HepG2 (cell line): ENCODE data around the gene CBX2. TPM values are rescaled to one million over a fixed set of nuclear protein-coding genes. Genes with fewer than 3 reads are reported as not detected.

Experiments used
- CENPT ChIP-seq: sonication (generic); formaldehyde crosslinking; IDR thresholded peaks from 2 replicates; pipeline ENCODE4 v1.8.0; 2022; ENCODE audit warnings: low read depth, mild to moderate bottlenecking, moderate library complexity, missing genetic modification reagents
- FIP1L1 ChIP-seq: fragments of 200-400 bp; formaldehyde crosslinking; IDR thresholded peaks from 2 replicates; pipeline ENCODE4 v1.6.1; 2018; ENCODE audit warnings: low read depth, mild to moderate bottlenecking, low read length, moderate library complexity, borderline replicate concordance; ENCODE audit not compliant: insufficient read depth
- HMG20B ChIP-seq: conservative IDR thresholded peaks from 2 replicates; pipeline ENCODE4 v1.6.1; 2016; ENCODE audit warnings: missing genetic modification reagents, missing compliant biosample characterization
- NBN ChIP-seq: fragments of 450-650 bp; conservative IDR thresholded peaks from 2 replicates; pipeline ENCODE4 v1.6.1; 2017
- NCOR1 ChIP-seq: fragments of 200-600 bp; sonication (generic); IDR thresholded peaks from 2 replicates; pipeline ENCODE4 v1.7.0; 2017; ENCODE audit warnings: antibody characterized with exemption, low read length, borderline replicate concordance
- PAF1 ChIP-seq: IDR thresholded peaks from 2 replicates; pipeline ENCODE4 v1.6.1; 2016; ENCODE audit warnings: missing genetic modification reagents, missing compliant biosample characterization
- RFX1 ChIP-seq: fragments of 450-650 bp; IDR thresholded peaks from 2 replicates; pipeline ENCODE4 v1.6.1; 2017
- ZFY ChIP-seq: sonication (generic); formaldehyde crosslinking; IDR thresholded peaks from 2 replicates; pipeline ENCODE4 v1.4.0; 2020; ENCODE audit warnings: missing genetic modification reagents
- ZNF225 ChIP-seq: sonication (generic); formaldehyde crosslinking; IDR thresholded peaks from 2 replicates; pipeline ENCODE4 v1.4.0; 2020; ENCODE audit warnings: mild to moderate bottlenecking, missing genetic modification reagents
- ZNF256 ChIP-seq: sonication (generic); formaldehyde crosslinking; conservative IDR thresholded peaks from 2 replicates; pipeline ENCODE4 v1.4.0; 2020; ENCODE audit warnings: missing genetic modification reagents
- ZNF296 ChIP-seq: sonication (generic); formaldehyde crosslinking; conservative IDR thresholded peaks from 2 replicates; pipeline ENCODE4 v1.5.0; 2020; ENCODE audit warnings: mild to moderate bottlenecking, missing genetic modification reagents
- ZNF367 ChIP-seq: sonication (generic); formaldehyde crosslinking; IDR thresholded peaks from 2 replicates; pipeline ENCODE4 v1.4.0; 2020; ENCODE audit warnings: missing genetic modification reagents, borderline replicate concordance
- ZNF432 ChIP-seq: sonication (generic); formaldehyde crosslinking; IDR thresholded peaks from 2 replicates; pipeline ENCODE4 v1.5.0; 2020; ENCODE audit warnings: missing genetic modification reagents, mild to moderate bottlenecking, borderline replicate concordance
- ZNF44 ChIP-seq: sonication (generic); formaldehyde crosslinking; IDR thresholded peaks from 2 replicates; pipeline ENCODE4 v1.5.1; 2020; ENCODE audit warnings: mild to moderate bottlenecking, missing genetic modification reagents
- ZNF563 ChIP-seq: sonication (generic); formaldehyde crosslinking; IDR thresholded peaks from 2 replicates; pipeline ENCODE4 v1.8.0; 2022; ENCODE audit warnings: mild to moderate bottlenecking, moderate library complexity, missing genetic modification reagents
- polyA plus RNA-seq, 8 experiments: library from polyadenylated mRNA; depleted of rRNA in 3 of 8; stranded (reverse) in 7 of 8; unstranded in 1 of 8; fragments of >200 nt; fragmentation: Illumina TruSeq in 4 of 8; extraction: Trizol in 4 of 8; gene quantifications; 2 replicates each; pipeline versions ENCODE4 v1.2.1 to v1.2.3, GENCODE V29; 2011 to 2016; ENCODE audit warnings: low read depth in 4 of 8, missing spikeins in 1 of 8, mixed read lengths in 1 of 8; ENCODE audit not compliant: insufficient read depth in 1 of 8
- total RNA-seq, 5 experiments: library from RNA; depleted of rRNA; stranded (reverse); fragments of >200 nt; fragmentation: Illumina TruSeq; extraction: Trizol; gene quantifications; 2 replicates each; pipeline ENCODE4 v1.2.3, GENCODE V29; 2016; ENCODE audit warnings: low read depth in 1 of 5
- TF ChIP-seq, protein P1 (sequence below): sonication (generic); formaldehyde crosslinking; IDR thresholded peaks from 2 replicates; pipeline ENCODE4 v1.4.0; 2020; ENCODE audit warnings: missing genetic modification reagents
- TF ChIP-seq, protein P2 (sequence below): sonication (generic); formaldehyde crosslinking; IDR thresholded peaks from 2 replicates; pipeline ENCODE4 v1.8.1; 2023; ENCODE audit warnings: mild to moderate bottlenecking, missing genetic modification reagents
- TF ChIP-seq, protein P3 (sequence below): sonication (generic); formaldehyde crosslinking; IDR thresholded peaks from 2 replicates; pipeline ENCODE4 v1.9.0; 2022; ENCODE audit warnings: low read depth, missing genetic modification reagents
- TF ChIP-seq, protein P4 (sequence below): sonication (generic); formaldehyde crosslinking; IDR thresholded peaks from 2 replicates; pipeline ENCODE4 v1.4.0; 2020; ENCODE audit warnings: missing genetic modification reagents; ENCODE audit errors: not compliant biosample characterization
- TF ChIP-seq, protein P5 (sequence below): sonication (generic); formaldehyde crosslinking; IDR thresholded peaks from 2 replicates; pipeline ENCODE4 v1.4.0; 2020; ENCODE audit warnings: mild to moderate bottlenecking, missing genetic modification reagents

The CBX2 gene
- total and polyA plus RNA-seq, 2 of the 13 experiments (the other 11 are each of a cell fraction or from before 2014, with no cell fraction given) = 14.5 to 31.1 TPM

DNA sequence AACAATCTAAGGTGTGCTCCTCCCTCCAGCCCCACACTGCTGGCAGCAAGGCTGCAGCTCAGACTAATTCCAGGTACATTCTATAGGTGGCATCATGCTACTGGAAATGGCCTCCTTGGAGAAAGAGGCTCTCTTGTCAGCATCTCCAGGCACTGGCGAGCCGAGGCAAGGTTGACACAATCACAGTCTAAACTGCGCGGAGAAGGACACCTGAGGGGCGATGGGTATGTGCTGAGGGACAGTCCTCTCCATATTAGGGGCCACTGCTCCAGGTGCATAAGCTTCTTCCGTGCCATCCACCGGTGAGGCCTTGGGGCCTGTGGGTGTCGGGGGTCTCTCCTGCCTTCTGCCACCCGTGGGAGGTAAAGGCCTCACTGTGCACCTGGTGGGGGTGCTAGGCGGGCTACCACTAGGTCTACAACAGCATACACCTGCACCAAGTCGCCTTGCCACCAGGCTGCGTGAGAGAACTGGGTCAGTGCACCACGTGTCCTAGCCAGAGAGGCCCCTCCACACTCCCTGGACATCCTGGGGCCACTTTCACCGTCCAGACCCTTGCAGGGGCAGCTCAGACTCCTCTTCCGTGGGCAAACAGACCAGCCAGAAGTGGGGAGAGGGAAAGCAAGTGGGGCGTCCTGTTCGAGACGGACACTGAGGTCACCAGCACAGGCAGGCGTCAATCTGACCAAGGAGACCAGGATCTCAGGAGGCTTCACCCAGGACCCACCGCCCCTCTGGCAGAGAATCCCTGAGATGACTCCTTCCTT lies 31.0 kb downstream of the CBX2 start (continued):
- TF ChIP-seq, protein P1, sequence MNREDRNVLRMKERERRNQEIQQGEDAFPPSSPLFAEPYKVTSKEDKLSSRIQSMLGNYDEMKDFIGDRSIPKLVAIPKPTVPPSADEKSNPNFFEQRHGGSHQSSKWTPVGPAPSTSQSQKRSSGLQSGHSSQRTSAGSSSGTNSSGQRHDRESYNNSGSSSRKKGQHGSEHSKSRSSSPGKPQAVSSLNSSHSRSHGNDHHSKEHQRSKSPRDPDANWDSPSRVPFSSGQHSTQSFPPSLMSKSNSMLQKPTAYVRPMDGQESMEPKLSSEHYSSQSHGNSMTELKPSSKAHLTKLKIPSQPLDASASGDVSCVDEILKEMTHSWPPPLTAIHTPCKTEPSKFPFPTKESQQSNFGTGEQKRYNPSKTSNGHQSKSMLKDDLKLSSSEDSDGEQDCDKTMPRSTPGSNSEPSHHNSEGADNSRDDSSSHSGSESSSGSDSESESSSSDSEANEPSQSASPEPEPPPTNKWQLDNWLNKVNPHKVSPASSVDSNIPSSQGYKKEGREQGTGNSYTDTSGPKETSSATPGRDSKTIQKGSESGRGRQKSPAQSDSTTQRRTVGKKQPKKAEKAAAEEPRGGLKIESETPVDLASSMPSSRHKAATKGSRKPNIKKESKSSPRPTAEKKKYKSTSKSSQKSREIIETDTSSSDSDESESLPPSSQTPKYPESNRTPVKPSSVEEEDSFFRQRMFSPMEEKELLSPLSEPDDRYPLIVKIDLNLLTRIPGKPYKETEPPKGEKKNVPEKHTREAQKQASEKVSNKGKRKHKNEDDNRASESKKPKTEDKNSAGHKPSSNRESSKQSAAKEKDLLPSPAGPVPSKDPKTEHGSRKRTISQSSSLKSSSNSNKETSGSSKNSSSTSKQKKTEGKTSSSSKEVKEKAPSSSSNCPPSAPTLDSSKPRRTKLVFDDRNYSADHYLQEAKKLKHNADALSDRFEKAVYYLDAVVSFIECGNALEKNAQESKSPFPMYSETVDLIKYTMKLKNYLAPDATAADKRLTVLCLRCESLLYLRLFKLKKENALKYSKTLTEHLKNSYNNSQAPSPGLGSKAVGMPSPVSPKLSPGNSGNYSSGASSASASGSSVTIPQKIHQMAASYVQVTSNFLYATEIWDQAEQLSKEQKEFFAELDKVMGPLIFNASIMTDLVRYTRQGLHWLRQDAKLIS (CRISPR knock-in tag) = no peak
- TF ChIP-seq ZNF44 (CRISPR knock-in tag) = 0 out of 2 replicates have a peak, but pooled peaks have one; percentile 78
- TF ChIP-seq ZNF367 (CRISPR knock-in tag) = no peak
- TF ChIP-seq ZNF225 (CRISPR knock-in tag) = peak; percentile 24; the same call in 1 of the 2 replicates
- no peak for TF ChIP-seq ZNF256
- TF ChIP-seq, protein P2, sequence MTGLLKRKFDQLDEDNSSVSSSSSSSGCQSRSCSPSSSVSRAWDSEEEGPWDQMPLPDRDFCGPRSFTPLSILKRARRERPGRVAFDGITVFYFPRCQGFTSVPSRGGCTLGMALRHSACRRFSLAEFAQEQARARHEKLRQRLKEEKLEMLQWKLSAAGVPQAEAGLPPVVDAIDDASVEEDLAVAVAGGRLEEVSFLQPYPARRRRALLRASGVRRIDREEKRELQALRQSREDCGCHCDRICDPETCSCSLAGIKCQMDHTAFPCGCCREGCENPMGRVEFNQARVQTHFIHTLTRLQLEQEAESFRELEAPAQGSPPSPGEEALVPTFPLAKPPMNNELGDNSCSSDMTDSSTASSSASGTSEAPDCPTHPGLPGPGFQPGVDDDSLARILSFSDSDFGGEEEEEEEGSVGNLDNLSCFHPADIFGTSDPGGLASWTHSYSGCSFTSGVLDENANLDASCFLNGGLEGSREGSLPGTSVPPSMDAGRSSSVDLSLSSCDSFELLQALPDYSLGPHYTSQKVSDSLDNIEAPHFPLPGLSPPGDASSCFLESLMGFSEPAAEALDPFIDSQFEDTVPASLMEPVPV (CRISPR knock-in tag) = no peak
- TF ChIP-seq, protein P3, sequence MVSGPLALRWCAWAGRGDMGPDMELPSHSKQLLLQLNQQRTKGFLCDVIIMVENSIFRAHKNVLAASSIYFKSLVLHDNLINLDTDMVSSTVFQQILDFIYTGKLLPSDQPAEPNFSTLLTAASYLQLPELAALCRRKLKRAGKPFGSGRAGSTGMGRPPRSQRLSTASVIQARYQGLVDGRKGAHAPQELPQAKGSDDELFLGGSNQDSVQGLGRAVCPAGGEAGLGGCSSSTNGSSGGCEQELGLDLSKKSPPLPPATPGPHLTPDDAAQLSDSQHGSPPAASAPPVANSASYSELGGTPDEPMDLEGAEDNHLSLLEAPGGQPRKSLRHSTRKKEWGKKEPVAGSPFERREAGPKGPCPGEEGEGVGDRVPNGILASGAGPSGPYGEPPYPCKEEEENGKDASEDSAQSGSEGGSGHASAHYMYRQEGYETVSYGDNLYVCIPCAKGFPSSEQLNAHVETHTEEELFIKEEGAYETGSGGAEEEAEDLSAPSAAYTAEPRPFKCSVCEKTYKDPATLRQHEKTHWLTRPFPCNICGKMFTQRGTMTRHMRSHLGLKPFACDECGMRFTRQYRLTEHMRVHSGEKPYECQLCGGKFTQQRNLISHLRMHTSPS (CRISPR knock-in tag) = peak; percentile 48; the same call in 1 of the 2 replicates
- 0 out of 2 replicates have a peak, but pooled peaks have one; percentile 44 for TF ChIP-seq ZNF296 (CRISPR knock-in tag)
- TF ChIP-seq, protein P4, sequence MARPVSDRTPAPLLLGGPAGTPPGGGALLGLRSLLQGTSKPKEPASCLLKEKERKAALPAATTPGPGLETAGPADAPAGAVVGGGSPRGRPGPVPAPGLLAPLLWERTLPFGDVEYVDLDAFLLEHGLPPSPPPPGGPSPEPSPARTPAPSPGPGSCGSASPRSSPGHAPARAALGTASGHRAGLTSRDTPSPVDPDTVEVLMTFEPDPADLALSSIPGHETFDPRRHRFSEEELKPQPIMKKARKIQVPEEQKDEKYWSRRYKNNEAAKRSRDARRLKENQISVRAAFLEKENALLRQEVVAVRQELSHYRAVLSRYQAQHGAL (CRISPR knock-in tag) = no peak
- no peak for TF ChIP-seq CENPT (CRISPR knock-in tag)
- TF ChIP-seq RFX1 = no peak
- no peak for TF ChIP-seq NCOR1
- TF ChIP-seq ZNF432 (CRISPR knock-in tag) = no peak
- TF ChIP-seq NBN = no peak
- TF ChIP-seq, protein P5, sequence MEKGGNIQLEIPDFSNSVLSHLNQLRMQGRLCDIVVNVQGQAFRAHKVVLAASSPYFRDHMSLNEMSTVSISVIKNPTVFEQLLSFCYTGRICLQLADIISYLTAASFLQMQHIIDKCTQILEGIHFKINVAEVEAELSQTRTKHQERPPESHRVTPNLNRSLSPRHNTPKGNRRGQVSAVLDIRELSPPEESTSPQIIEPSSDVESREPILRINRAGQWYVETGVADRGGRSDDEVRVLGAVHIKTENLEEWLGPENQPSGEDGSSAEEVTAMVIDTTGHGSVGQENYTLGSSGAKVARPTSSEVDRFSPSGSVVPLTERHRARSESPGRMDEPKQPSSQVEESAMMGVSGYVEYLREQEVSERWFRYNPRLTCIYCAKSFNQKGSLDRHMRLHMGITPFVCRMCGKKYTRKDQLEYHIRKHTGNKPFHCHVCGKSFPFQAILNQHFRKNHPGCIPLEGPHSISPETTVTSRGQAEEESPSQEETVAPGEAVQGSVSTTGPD = no peak
- TF ChIP-seq HMG20B (CRISPR knock-in tag) = no peak
- peak; percentile 64; the same call in 1 of the 2 replicates for TF ChIP-seq ZNF563
- 0 out of 2 replicates have a peak, but pooled peaks have one; percentile 34 for TF ChIP-seq ZFY (CRISPR knock-in tag)
- no peak for TF ChIP-seq PAF1 (CRISPR knock-in tag)
- no peak for TF ChIP-seq FIP1L1
